GM21526 (cell line): ENCODE measurements around the gene MED14.

Source experiments
- ATAC-seq: cut with Tn5 transposase; IDR thresholded peaks from one replicate; pipeline ENCODE4 v1.9.1; 2021; ENCODE audit warnings: moderate library complexity; ENCODE audit not compliant: unreplicated experiment, low FRiP score

MED14 gene

GRCh38 chrX:40671126-40671525 lies 64.2 kb downstream of the MED14 start:
- no peak for ATAC-seq

- ATAC-seq: no peak
Observed at GRCh38 chrX:40663880-40664630, 71.3 kb downstream of the MED14 start.

DNA sequence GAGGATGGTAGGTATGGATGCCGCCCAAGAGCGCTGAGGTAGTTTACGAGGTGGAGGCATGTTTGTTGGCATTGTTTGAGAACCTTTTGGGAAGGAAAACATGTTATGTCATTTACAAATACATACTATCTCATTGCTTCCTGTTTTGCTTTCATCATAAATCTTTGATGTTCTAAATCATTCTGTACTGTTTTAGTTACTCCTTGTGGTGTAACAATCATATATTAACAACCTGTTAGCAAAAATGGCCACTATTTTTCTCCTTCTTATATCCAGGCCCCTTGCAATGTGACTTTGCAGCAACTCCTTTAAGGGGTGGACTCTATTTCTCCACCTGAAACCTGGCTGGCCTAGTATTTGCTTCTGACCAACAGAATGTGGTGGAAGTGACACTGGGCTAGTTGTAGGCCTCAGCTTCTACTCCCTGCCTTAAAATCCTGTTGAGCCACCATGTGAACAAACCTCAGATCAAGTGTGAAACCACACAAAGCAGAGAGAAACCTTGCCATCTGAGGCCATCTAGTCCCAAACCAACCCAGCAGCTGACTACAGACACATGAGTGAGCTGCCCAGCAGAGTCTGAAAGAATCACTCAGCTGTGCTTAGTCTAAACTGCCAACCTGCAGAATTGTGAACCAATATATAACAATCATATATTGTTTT lies 72.1 kb downstream of the MED14 start:
- no peak for ATAC-seq

DNA sequence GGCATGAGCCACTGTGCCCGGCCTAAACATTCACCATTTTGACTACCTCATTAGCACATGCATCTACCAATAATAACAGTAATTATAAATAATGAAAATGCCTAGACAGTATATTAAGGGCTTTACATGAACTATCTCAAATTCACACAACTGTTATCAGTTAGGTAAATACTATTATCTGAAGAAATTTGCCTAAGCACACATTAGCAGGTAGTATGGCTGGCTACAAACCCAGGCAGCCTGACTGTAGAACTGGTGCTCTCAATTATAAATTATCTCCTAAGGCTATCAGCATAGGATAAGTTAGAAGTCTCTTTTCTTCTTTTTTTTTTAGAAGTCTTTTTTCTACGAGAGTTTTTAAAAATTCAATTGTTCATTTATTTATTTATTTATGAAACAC lies 73.9 kb downstream of the MED14 start:
- no peak for ATAC-seq

GRCh38 chrX:40660381-40660780 lies 75.0 kb downstream of the MED14 start:
- no peak for ATAC-seq

DNA sequence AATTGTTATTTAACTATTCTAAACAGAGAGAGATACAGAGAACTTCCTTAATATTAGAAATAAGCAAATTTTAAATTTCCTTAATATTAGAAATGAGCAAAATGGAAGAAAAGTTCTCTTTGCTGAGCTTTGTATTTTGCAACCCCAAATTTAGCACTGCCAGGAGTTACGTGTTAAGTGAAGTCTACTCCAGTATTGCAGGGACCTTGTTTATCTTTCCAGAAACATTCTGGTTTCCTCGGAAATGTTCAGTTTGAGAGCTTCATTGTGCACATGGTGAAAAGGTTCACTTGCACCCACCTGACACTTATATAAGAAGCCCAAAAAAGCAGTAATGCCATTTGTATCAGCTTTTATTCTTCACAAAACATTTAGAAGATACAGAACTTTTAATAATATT lies 81.8 kb downstream of the MED14 start:
- ATAC-seq: no peak

DNA sequence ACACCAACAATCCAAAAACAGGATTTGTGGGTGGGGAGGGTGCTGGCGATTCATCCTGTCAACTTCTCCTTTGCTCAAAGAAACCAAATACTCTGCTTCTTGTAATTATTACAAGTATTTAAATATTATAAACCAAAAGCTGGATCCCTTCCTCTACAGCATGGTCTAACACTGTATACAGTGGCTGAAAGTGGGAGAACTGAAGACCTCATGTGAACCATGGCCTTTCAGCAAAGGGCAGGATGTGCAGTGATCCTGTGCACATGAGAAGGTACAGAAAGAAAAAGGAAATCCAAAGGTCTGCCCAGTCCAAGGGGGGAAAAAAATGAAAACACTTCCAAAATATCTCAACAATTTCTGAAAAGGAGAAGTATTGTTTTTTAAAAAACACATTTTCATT lies 82.7 kb downstream of the MED14 start:
- ATAC-seq: no peak

DNA sequence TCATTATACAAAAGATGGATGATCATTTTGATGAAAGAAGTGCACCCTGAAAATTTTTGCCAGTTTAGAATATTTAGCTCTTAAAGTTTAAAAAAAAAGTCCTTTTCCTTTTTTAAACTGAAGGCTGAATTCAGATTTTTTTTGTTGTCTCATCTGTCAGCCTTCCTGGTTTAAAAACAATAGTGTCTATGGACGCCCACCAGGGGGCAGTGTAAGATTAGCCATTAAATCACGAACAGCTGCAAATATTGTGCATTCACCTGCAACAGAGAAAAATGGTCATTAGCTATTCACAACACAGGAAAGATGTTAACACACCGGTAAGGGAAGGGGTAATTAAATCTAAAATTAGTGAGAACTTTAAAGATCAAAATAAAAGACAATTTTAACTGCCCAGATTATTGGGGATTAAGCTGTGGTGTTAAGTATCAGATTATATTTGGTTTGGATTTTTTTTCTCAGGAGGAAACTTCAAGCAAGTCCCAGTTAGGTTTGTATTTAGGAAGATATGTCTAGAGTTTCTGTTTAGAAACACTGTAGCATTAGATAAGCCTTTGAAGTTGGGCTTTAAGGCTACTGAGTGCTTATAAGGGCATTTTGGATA lies 83.6 kb downstream of the MED14 start:
- no peak for ATAC-seq

- peak; percentile 75 for ATAC-seq
Observed at GRCh38 chrX:40647307-40648197, 87.8 kb downstream of the MED14 start, which contains the start of gene CXorf38. Gene CXorf38 (minus strand): TSS chrX:40647561. CDS start chrX:40647520, 41 bp downstream.

GRCh38 chrX:40646489-40647306 lies 88.6 kb downstream of the MED14 start:
- peak; percentile 30 for ATAC-seq

DNA sequence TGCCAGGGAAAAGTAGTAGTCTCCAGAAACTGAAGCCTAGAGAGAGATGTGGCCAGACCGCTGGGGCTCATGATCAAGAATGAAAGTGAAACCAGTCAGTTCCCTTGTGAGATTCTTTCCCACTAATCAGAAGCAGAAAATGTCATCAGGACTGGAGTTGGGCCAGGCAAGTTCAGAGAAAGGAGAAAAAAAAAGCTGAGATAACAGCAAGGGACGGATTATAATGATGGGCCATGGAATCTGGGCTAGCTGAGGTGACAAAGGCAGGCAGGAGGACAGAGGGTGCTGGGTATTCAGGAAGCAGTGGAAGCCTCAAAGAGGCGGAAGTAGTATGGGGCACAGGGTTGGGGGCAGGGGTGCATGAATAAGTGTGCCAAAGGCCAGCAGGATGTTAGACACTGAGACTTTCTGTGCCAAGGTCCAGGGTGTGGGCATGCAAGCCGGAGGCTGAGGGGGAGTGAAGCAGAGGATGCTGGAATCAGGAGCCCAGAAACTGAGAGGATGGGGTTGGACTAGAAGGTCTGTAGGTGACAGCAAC lies 90.5 kb downstream of the MED14 start:
- no peak for ATAC-seq

GRCh38 chrX:40644176-40644575 lies 91.2 kb downstream of the MED14 start:
- no peak for ATAC-seq

GRCh38 chrX:40637687-40638086 lies 97.7 kb downstream of the MED14 start:
- no peak for ATAC-seq

DNA sequence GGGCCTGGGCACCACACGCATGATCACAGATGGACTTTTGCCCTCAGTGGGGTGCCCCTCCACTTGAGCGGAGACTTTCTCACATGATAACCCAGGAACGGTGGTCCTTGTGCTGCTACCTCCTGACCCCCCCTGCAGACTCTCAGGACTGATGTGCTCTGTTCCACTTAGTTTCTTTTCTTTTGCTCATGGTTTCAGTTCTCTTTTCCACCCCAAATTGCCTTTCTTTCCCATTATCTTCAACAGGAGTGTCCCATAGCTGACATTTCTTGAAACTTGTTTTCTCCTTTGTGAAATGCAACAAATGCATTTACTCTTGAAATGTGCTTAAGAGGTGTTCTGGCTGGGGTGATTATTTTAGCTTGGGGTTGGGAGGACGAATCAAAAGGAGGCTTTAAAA lies 103.1 kb downstream of the MED14 start:
- ATAC-seq: no peak

DNA sequence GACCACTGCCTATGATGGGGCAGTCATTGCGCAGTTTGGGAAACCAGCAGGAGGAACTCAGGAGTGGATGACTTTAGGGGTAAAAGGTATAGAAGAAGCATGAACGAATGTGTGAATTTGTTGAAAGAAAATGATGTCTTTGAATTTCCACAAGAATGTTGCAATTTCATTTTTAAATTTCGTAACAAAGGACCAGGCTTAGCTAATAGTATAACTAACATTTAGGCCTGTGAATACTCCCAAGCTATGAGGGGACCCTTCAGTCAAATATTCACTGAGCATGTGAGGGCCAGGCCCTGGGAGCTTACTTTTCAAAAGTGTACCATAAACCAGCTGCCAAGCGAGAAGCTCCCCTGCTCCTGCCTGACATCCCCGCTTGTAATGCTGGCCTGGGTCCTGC lies 106.8 kb downstream of the MED14 start:
- no peak for ATAC-seq

DNA sequence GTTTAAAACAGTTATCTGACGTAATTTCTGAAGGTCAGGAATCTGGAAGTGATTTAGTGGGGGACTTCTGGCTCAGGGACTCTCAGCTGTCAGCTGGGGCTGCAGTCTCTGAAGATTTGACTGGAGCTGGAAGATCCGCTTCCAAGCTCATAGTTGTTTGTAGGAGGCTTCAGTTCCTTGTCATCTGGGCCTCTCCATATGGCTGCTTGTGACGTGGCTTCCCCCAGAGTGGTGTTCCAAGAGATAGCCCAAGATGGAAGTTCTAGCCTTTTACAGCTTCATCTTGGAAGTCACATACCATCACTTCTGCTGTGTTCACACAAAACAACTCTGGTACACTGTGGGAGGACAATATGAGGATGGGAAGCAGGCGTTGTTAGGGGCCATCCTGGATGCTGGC lies 110.0 kb downstream of the MED14 start:
- ATAC-seq: no peak

DNA sequence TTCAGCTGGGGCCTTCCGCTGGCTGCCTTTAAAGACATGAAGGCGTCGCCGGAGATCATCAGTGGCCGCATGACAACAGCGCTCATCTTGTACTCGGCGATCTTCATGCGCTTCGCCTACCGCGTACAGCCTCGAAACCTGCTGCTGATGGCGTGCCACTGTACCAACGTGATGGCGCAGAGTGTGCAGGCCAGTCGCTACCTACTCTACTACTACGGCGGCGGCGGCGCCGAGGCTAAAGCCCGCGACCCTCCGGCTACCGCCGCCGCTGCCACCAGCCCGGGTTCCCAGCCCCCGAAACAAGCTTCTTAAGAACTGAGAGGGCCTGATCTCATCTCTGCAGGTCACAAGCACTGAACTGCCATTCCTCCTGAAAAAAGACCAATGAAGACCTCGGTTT lies 111.7 kb downstream of the MED14 start:
- no peak for ATAC-seq

DNA sequence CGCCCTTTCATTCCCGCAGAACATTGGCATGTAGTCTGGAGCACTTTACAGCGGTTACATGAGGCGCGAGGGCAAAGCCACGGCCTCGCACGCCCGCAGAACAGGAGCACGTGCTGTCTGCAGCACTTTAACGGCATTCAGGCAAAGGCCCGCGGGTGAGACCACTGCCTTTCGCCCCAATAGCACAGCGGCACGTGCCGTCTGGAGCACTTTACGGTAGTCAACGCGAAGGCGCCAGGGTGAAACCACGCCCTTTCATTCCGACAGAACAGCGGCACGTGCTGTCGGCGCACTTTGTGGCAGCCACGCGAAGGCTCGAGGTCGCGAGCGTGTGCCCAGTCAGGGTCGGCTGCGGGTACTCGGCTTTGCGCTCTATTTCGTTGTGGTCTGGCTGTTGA lies 112.2 kb downstream of the MED14 start, which contains the start of gene MPC1L:
Gene MPC1L, plus strand, starts transcription at position 290 of the 398 bp plus-strand sequence. CDS start 138 bp downstream, outside the sequence.
- no peak for ATAC-seq

DNA sequence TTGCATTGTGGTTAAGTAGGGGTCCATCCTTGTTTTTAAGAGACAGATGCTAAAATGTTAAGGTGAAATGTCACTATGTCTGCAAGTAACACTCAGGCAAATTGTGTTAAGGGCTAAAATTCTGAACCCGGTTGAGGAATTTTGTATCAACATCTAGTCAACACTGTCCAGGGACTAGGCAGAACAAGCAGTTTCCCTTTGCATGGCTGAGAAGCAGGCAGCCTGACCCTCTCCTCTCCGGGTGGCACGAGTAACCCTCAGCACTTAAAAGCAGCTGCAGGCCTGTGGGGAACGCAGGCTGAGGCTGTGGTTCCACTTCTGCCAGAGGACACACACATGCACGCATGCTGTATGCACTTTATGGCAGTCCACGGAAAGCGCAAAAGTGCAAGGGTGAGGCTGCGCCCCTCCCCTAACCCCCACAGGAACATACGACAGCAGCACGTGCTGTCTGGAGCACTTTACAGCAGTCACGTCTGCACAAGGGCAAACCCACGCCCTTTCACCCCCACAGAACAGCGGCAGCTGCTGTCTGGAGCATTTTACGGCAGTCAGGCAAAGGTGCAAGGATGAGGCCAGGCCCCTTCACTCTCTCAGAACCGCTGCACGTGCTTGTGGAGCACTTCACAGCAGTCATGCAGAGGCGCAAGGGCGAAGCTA lies 112.7 kb downstream of the MED14 start:
- ATAC-seq: no peak
